H1 (cell line): Measurements from ENCODE around the gene PRDM5.

Source experiments
- ASH2L ChIP-seq: fragments of 200-600, 300-600 bp; sonication (generic); IDR thresholded peaks from one replicate; pipeline ENCODE4 v1.7.1; 2017; ENCODE audit warnings: low read length
- CEBPB ChIP-seq: IDR thresholded peaks from 2 replicates; pipeline ENCODE4 v1.6.1; 2012; ENCODE audit warnings: low read depth, low read length
- CTCF ChIP-seq, 3 experiments: IDR thresholded peaks; 1 replicate in 2 of 3; 2 replicates in 1 of 3; pipeline versions ENCODE4 v1.5.1 to v1.6.1; 2011; ENCODE audit warnings: low read length in 3 of 3, mild to moderate bottlenecking in 3 of 3, inconsistent platforms in 2 of 3, low read depth in 1 of 3, moderate library complexity in 1 of 3; ENCODE audit not compliant: insufficient read depth in 1 of 3; ENCODE audit errors: control extremely low read depth in 1 of 3
- EZH2 ChIP-seq: fragments of 200-600 bp; sonication (generic); IDR thresholded peaks from 2 replicates; pipeline ENCODE4 v1.7.1; 2012; ENCODE audit warnings: low read depth, mild to moderate bottlenecking, moderate library complexity, low read length, inconsistent platforms; ENCODE audit not compliant: severe bottlenecking
- POLR2A ChIP-seq, 2 experiments: IDR thresholded peaks; 1 replicate in 1 of 2; 2 replicates in 1 of 2; pipeline ENCODE4 v1.6.1; 2011; ENCODE audit warnings: low read depth in 2 of 2, low read length in 2 of 2, mild to moderate bottlenecking in 2 of 2; ENCODE audit errors: control extremely low read depth in 1 of 2

- no peak for TF ChIP-seq CTCF (IDR thresholded peaks at IDR 0.05; ENCODE audit: control extremely low read depth in 1 of 3, insufficient read depth in 1 of 3, low read depth in 1 of 3, low read length in 3 of 3)
- TF ChIP-seq POLR2A (IDR thresholded peaks at IDR 0.05; ENCODE audit: control extremely low read depth in 1 of 2, low read depth in 2 of 2, low read length in 2 of 2), result no peak
- TF ChIP-seq EZH2, result no peak
- no peak for TF ChIP-seq CEBPB
- TF ChIP-seq ASH2L, result no peak
These were observed 151.6 kb downstream of the PRDM5 start for GRCh38 chr4:120770897-120771296.
